ENCODE results near the gene COMP.
"Not testable (repeated sequence)": the region's sequence is repeated elsewhere in the genome, so short reads cannot be mapped to it uniquely, and the experiment has no call there.

Gene COMP

DNA sequence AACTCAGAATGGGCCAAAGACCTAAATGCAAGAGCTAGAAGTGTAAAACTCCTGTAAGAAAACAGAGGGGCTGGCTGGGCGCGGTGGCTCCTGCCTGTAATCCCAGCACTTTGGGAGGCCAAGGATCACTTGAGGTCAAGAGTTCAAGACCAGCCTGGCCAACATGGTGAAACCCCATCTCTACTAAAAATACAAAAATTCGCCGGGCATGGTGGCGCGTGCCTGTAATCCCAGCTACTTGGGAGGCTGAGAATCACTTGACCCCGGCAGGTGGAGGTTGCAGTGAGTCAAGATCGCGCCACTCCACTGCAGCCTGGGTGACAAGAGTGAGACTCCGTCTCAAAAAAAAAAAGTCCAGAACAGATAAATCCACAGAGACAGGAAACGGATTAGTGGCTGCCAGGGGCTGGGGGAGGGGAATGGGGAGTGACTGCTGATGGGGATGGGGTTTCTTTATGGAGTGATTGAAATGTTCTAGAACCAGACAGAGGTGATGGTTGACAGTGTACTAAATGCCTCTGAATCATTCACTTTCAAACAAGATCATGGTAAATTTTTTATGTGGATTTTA is 57.3 kb downstream of the COMP start:
- H3K9ac ChIP-seq (ENCODE audit: low read length in 2 of 2); H3K27me3 ChIP-seq (ENCODE audit: control insufficient read depth in 1 of 2, insufficient read depth in 2 of 2, low read length in 2 of 2): not testable (repeated sequence)

GRCh38 chr19:18733196-18733647 is 57.9 kb downstream of the COMP start:
- H3K36me3 ChIP-seq (ENCODE audit: control insufficient read depth in 2 of 2, insufficient read depth in 2 of 2, low read length in 2 of 2): no peaks in the 10 kb centered on the region
- H3K9ac ChIP-seq (ENCODE audit: low read length in 2 of 2): peak overlapping the region in 1 of 2 donors; percentile 14
- peak overlapping the region; percentile 53 for H3K27ac ChIP-seq (ENCODE audit: low read length)
- H3K4me1 ChIP-seq (ENCODE audit: control insufficient read depth, insufficient read depth, low read length): peaks cover 32% of the 10 kb centered on the region
- H3K27me3 ChIP-seq (ENCODE audit: control insufficient read depth in 1 of 2, insufficient read depth in 2 of 2, low read length in 2 of 2): no peaks in the 10 kb centered on the region
- H3K9me3 ChIP-seq (ENCODE audit: control insufficient read depth in 2 of 2, low read length in 2 of 2): no peaks in the 10 kb centered on the region
- peak overlapping the region in 1 of 2 donors; percentile 47 for H3K4me3 ChIP-seq (ENCODE audit: low read length in 2 of 2)

More for the DNA sequence above, 57.3 kb downstream of the COMP start:
- H3K36me3 ChIP-seq (ENCODE audit: control insufficient read depth in 2 of 2, insufficient read depth in 2 of 2, low read length in 2 of 2); H3K9me3 ChIP-seq (ENCODE audit: control insufficient read depth in 2 of 2, low read length in 2 of 2): not testable (repeated sequence)
- H3K4me1 ChIP-seq (ENCODE audit: control insufficient read depth, insufficient read depth, low read length): peaks cover 32% of the 10 kb centered on the region
- H3K27ac ChIP-seq (ENCODE audit: low read length): peak overlapping the region; percentile 53
- H3K4me3 ChIP-seq (ENCODE audit: low read length in 2 of 2): peak overlapping the region in 1 of 2 donors; percentile 47
